MM.1S (cell line): ENCODE measurements around the gene PDE6B.

ENCODE experiments used
- DNase-seq: peaks from one replicate; pipeline ENCODE4 v3.0.0-alpha.2; 2015
- H2AFZ ChIP-seq: fragments of 300-600 bp; sonication (generic); 2 replicates; pipeline ENCODE4 v1.6.0; 2016; ENCODE audit warnings: antibody characterized with exemption, low read length
- H3F3A ChIP-seq: fragments of 300-600 bp; sonication (generic); 2 replicates; pipeline ENCODE4 v1.6.1; 2016; ENCODE audit warnings: mild to moderate bottlenecking, antibody characterized with exemption, low read length, moderate library complexity, mixed read lengths; ENCODE audit not compliant: insufficient read depth
- H3K27ac ChIP-seq: fragments of 300-600 bp; sonication (generic); 2 replicates; pipeline ENCODE4 v1.5.1; 2016; ENCODE audit warnings: mild to moderate bottlenecking, low read length
- H3K27me3 ChIP-seq: fragments of 300-600 bp; sonication (generic); replicated peaks from 2 replicates; pipeline ENCODE4 v1.6.0; 2016; ENCODE audit warnings: low read length; ENCODE audit not compliant: insufficient read depth
- H3K36me3 ChIP-seq: fragments of 300-600 bp; sonication (generic); replicated peaks from 2 replicates; pipeline ENCODE4 v1.6.1; 2016; ENCODE audit warnings: mild to moderate bottlenecking, low read length, mixed read lengths; ENCODE audit not compliant: insufficient read depth
- H3K4me1 ChIP-seq: fragments of 300-600 bp; sonication (generic); 2 replicates; pipeline ENCODE4 v1.6.1; 2016; ENCODE audit warnings: low read length, mixed read lengths
- H3K4me2 ChIP-seq: fragments of 300-600 bp; sonication (generic); 2 replicates; pipeline ENCODE4 v1.6.0; 2016; ENCODE audit warnings: low read depth, low read length
- H3K4me3 ChIP-seq: fragments of 300-600 bp; sonication (generic); 2 replicates; pipeline ENCODE4 v1.5.1; 2016; ENCODE audit warnings: low read length, mixed read lengths
- H3K79me2 ChIP-seq: fragments of 300-600 bp; sonication (generic); 2 replicates; pipeline ENCODE4 v1.6.1; 2016; ENCODE audit warnings: mixed run types, low read length, mixed read lengths
- H3K9ac ChIP-seq: fragments of 300-600 bp; sonication (generic); 2 replicates; pipeline ENCODE4 v1.6.1; 2016; ENCODE audit warnings: low read length, mixed read lengths
- H3K9me2 ChIP-seq: fragments of 300-600 bp; sonication (generic); replicated peaks from 2 replicates; pipeline ENCODE4 v1.6.1; 2016; ENCODE audit warnings: mild to moderate bottlenecking, low read length, mixed read lengths; ENCODE audit not compliant: insufficient read depth
- H3K9me3 ChIP-seq: fragments of 300-600 bp; sonication (generic); replicated peaks from 2 replicates; pipeline ENCODE4 v1.6.1; 2016; ENCODE audit warnings: mild to moderate bottlenecking, low read length, mixed read lengths; ENCODE audit not compliant: insufficient read depth
- H4K20me1 ChIP-seq: fragments of 300-600 bp; sonication (generic); 2 replicates; pipeline ENCODE4 v1.6.1; 2016; ENCODE audit warnings: mild to moderate bottlenecking, low read length, moderate library complexity, mixed read lengths; ENCODE audit not compliant: insufficient read depth
- EZH2 ChIP-seq: fragments of 300-600 bp; sonication (generic); optimal IDR thresholded peaks from 2 replicates; pipeline ENCODE3; 2017; ENCODE audit warnings: low read depth, mild to moderate bottlenecking, antibody characterized with exemption, low read length, mixed read lengths
- EZH2phosphoT487 ChIP-seq: fragments of 300-600 bp; sonication (generic); IDR thresholded peaks from 2 replicates; pipeline ENCODE4 v1.6.1; 2018; ENCODE audit warnings: antibody characterized with exemption, low read length
- TF ChIP-seq, protein P1 (sequence below): fragments of 300-600 bp; sonication (generic); IDR thresholded peaks from 2 replicates; pipeline ENCODE4 v1.5.1; 2016; ENCODE audit warnings: antibody characterized with exemption, low read length, mixed read lengths

PDE6B gene

DNA sequence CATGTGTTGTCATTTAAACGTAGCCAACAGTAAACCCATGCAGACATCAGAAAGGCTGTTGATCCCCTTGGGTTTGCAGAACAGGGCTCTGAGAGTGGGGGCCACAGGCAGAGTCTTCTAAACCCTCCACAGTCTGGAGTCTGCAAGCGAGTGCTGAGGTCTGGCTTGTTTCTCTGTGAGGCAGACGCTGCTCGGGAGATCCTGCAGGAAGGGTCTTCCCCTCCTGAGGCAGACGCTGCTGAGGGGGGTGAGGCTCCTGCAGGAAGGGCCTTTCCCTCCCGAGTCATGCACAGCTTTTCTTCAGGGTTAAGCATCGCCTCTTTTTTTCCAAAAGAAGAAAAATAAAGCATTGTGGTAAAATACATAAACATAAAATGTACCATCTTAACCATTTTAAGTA is 17.1 kb upstream of the PDE6B start:
- no peaks in the 10 kb centered on the region for H3K4me1 ChIP-seq
- H3F3A ChIP-seq: no peaks in the 10 kb centered on the region
- no peaks in the 10 kb centered on the region for H3K9me3 ChIP-seq
- no peak overlapping the region for H3K27ac ChIP-seq
- H3K9ac ChIP-seq: no peak overlapping the region
- no peak overlapping the region for H3K4me2 ChIP-seq
- TF ChIP-seq, protein P1, sequence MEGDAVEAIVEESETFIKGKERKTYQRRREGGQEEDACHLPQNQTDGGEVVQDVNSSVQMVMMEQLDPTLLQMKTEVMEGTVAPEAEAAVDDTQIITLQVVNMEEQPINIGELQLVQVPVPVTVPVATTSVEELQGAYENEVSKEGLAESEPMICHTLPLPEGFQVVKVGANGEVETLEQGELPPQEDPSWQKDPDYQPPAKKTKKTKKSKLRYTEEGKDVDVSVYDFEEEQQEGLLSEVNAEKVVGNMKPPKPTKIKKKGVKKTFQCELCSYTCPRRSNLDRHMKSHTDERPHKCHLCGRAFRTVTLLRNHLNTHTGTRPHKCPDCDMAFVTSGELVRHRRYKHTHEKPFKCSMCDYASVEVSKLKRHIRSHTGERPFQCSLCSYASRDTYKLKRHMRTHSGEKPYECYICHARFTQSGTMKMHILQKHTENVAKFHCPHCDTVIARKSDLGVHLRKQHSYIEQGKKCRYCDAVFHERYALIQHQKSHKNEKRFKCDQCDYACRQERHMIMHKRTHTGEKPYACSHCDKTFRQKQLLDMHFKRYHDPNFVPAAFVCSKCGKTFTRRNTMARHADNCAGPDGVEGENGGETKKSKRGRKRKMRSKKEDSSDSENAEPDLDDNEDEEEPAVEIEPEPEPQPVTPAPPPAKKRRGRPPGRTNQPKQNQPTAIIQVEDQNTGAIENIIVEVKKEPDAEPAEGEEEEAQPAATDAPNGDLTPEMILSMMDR: no peak
- TF ChIP-seq EZH2phosphoT487 (no peak), EZH2 (no peak)
- no peak overlapping the region for H3K4me3 ChIP-seq
- H2AFZ ChIP-seq: no peak overlapping the region
- H3K36me3 ChIP-seq: no peaks in the 10 kb centered on the region
- H3K27me3 ChIP-seq: no peaks in the 10 kb centered on the region
- H3K9me2 ChIP-seq: no peaks in the 10 kb centered on the region
- H4K20me1 ChIP-seq: no peaks in the 10 kb centered on the region
- H3K79me2 ChIP-seq: no peaks in the 10 kb centered on the region
- DNase-seq: no peak

DNA sequence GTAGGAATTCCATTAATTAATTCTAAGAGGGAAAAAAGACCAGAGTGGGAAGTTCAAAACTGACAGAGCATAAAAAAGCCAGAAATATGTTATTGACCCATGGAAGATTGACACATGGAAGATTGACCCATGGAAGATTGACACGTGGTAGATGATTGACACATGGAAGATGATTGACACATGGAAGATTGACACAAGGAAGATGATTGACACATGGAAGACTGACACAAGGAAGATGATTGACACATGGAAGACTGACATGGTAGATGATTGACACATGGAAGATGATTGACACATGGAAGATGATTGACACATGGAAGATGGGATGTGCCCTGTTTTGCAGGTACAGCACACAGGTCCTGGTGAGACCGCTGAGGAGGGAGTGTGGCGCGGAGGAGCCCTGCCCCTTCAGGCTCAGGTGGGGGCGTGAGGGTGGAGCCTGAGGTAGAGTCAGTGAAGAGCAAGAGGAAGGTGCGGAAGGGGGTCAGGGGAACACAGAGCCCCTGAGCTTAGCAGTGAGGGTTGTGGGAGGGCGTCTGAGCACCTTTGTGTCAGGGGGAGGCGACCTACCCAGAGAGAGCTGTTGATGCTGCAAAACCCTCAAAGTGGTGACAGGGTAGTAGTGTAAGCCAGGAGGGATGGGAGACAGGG is 15.8 kb upstream of the PDE6B start:
- Histone ChIP-seq H3K27me3 (no peaks in the 10 kb centered on the region), H3K9ac (no peak overlapping the region), H2AFZ (no peak overlapping the region), H3K4me1 (no peaks in the 10 kb centered on the region), H3K9me3 (no peaks in the 10 kb centered on the region), H3K4me2 (no peak overlapping the region), H3K27ac (no peak overlapping the region), H3F3A (no peaks in the 10 kb centered on the region), H3K36me3 (no peaks in the 10 kb centered on the region), H3K79me2 (no peaks in the 10 kb centered on the region), H3K4me3 (no peak overlapping the region), H3K9me2 (no peaks in the 10 kb centered on the region), H4K20me1 (no peaks in the 10 kb centered on the region)
- DNase-seq: no peak
- TF ChIP-seq, protein P1: no peak
- no peak for TF ChIP-seq EZH2
- TF ChIP-seq EZH2phosphoT487: no peak

DNA sequence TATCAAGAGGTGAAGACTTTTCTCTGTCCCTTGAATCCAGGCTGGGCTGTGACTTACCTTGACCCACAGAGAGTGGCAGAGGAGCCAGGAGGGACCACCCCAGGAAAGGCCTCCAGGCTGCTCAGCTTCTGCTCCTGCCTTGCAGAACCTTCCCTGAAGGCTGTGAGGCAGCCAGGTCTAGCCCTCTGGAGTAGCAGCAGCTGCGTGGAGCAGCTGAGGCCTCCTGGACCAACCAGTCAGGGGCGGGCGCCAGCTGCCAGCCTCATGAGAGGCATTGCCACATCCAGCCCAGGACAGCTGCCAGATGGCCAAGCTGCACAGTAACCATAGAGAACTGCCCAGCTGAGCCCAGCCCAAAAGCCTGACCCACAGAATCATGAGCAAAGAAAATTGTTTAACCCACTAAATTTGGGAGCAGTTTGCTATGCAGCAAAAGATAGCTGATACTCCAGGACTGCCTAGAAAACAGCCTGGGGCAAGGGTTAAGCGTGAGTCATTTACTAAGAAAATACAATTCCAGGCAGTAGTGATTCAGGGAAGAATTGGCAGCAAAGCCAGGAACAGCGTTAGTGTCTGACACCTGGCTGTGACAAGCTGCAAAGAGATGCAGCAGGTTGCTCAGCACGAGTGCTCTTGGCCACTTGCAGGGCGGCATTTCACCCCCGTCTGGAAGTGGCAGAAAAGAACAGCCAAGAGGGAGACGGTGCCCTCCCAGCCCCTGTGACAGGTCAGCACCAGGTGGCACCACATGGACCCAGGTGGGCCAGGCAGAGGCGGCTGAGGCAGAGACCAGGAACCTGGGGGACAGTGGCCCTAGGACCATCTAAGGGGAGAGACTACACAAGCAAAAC is 14.7 kb upstream of the PDE6B start:
- no peaks in the 10 kb centered on the region for H3K4me1 ChIP-seq
- DNase-seq: no peak
- H4K20me1 ChIP-seq: no peaks in the 10 kb centered on the region
- H3K36me3 ChIP-seq: no peaks in the 10 kb centered on the region
- no peak overlapping the region for H2AFZ ChIP-seq
- no peaks in the 10 kb centered on the region for H3K9me3 ChIP-seq
- no peak overlapping the region for H3K27ac ChIP-seq
- H3K79me2 ChIP-seq: no peaks in the 10 kb centered on the region
- H3K9ac ChIP-seq: no peak overlapping the region
- no peak overlapping the region for H3K4me3 ChIP-seq
- no peaks in the 10 kb centered on the region for H3K27me3 ChIP-seq
- H3F3A ChIP-seq: no peaks in the 10 kb centered on the region
- TF ChIP-seq, protein P1: no peak
- no peak for TF ChIP-seq EZH2
- no peak for TF ChIP-seq EZH2phosphoT487
- H3K4me2 ChIP-seq: no peak overlapping the region
- H3K9me2 ChIP-seq: no peaks in the 10 kb centered on the region
